ENCODE data around the gene SLC16A3. TPM values are rescaled to one million over a fixed set of nuclear protein-coding genes. Genes with fewer than 3 reads are reported as not detected.
A peak's percentile ranks its signal among the peaks of the same experiment; 100 is the strongest.

The SLC16A3 gene
- polyA plus RNA-seq, 3 donors: 26.3 to 103 (median 35.3) TPM

DNA sequence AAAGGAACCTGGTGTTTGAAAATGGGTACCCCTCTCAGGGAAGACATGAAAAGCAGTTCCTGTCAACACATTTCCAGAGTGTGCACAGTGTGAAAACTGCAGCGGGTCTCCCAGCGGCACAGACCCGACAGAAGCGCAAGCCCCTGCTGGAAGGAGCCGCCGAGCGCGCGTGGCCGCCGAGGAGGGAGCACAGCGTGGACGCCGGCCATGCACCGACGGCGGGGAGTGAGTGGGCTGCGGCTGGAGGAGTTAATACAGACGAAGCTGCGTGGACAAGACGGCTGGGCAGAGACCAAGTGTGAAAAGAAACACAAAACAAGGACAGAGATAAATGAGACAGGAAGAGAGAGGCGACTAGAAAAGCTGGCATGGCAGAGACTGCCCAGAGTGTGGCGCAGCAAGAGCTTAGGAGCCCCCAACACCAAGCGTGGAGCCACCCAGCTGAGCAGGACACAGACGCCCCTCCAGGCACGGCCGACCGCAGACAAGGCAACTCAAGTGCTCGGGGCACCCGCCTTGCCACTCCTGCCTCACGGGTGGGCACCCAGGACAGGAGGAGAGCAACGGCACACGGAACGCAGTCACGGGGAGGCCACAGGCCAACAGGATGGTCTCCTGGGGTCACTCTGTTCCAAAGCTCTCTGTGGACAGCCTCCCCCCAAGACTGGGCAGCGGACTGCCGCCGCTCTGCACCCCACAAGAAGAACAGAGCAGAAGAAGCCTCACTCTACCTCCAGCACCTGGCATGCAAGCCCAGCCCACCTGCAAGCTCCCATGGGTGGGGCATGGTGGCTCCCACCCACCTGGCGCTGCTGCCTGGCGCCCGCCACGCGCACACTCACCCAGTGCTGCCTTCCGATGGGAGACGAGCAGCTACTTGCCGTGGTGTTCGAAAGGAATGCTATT lies 16.5 kb downstream of the SLC16A3 start:
- Histone ChIP-seq H3K4me2 (replicated peaks; ENCODE audit: extremely low read depth, low read length, poor library complexity, severe bottlenecking) (no peak overlapping the region), H3K4me1 (ENCODE audit: control insufficient read depth in 1 of 2, insufficient read depth in 2 of 2, low read length in 2 of 2) (peaks cover 32 to 44% of the 10 kb centered on the region in 2 donors), H3K27ac (ENCODE audit: low read depth in 1 of 2, low read length in 2 of 2) (peak overlapping the region in 1 of 2 donors; percentile 63), H3K9me3 (replicated peaks in 1 of 2; ENCODE audit: control insufficient read depth in 1 of 2, insufficient read depth in 1 of 2, low read length in 2 of 2) (no peaks in the 10 kb centered on the region), H3K4me3 (replicated peaks in 1 of 3; ENCODE audit: low read depth in 2 of 3, low read length in 3 of 3) (no peak overlapping the region), H3K9ac (ENCODE audit: insufficient read depth, low read length, poor library complexity, severe bottlenecking) (no peak overlapping the region), H3K79me2 (ENCODE audit: insufficient read depth, low read length) (peaks cover 88% of the 10 kb centered on the region), H4K20me1 (ENCODE audit: insufficient read depth, low read length) (peaks cover 100% of the 10 kb centered on the region), H3K36me3 (replicated peaks in 1 of 2; ENCODE audit: control insufficient read depth in 1 of 2, insufficient read depth in 2 of 2, low read length in 2 of 2) (peaks cover 79 to 82% of the 10 kb centered on the region in 2 donors), H3K27me3 (ENCODE audit: control insufficient read depth in 2 of 2, insufficient read depth in 2 of 2, low read length in 2 of 2) (no peaks in the 10 kb centered on the region), H2AFZ (ENCODE audit: insufficient read depth, low read depth, low read length, poor library complexity, severe bottlenecking) (no peak overlapping the region)
- peak overlapping the region in 4 of 7 donors; percentile 6 to 63 (median 46) for H3K27ac Mint-ChIP-seq
- no peak overlapping the region for H3K4me3 Mint-ChIP-seq
- peaks cover 0 to 3% (median 0%) of the 10 kb centered on the region in 7 donors for H3K9me3 Mint-ChIP-seq
- H3K4me1 Mint-ChIP-seq: peaks cover 54% of the 10 kb centered on the region
- 98% methylated on average over 40 of the region's 47 CpGs for WGBS (ENCODE audit: insufficient coverage)
- DNase-seq: no peak
- peaks cover 68 to 79% of the 10 kb centered on the region in 2 donors for H3K36me3 Mint-ChIP-seq
- TF ChIP-seq, protein P1, sequence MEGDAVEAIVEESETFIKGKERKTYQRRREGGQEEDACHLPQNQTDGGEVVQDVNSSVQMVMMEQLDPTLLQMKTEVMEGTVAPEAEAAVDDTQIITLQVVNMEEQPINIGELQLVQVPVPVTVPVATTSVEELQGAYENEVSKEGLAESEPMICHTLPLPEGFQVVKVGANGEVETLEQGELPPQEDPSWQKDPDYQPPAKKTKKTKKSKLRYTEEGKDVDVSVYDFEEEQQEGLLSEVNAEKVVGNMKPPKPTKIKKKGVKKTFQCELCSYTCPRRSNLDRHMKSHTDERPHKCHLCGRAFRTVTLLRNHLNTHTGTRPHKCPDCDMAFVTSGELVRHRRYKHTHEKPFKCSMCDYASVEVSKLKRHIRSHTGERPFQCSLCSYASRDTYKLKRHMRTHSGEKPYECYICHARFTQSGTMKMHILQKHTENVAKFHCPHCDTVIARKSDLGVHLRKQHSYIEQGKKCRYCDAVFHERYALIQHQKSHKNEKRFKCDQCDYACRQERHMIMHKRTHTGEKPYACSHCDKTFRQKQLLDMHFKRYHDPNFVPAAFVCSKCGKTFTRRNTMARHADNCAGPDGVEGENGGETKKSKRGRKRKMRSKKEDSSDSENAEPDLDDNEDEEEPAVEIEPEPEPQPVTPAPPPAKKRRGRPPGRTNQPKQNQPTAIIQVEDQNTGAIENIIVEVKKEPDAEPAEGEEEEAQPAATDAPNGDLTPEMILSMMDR (IDR thresholded peaks at IDR 0.05): no peak
- H3K27me3 Mint-ChIP-seq (ENCODE audit: low read depth in 3 of 3): peaks cover 0 to 6% (median 0%) of the 10 kb centered on the region in 3 donors
- intact Hi-C loops (cut with micrococcal nuclease): loop anchor here in 1 of 2 donors (2.0 kb wide), 1 partner anchor 75 kb away; no protein-coding TSS in a partner anchor

DNA sequence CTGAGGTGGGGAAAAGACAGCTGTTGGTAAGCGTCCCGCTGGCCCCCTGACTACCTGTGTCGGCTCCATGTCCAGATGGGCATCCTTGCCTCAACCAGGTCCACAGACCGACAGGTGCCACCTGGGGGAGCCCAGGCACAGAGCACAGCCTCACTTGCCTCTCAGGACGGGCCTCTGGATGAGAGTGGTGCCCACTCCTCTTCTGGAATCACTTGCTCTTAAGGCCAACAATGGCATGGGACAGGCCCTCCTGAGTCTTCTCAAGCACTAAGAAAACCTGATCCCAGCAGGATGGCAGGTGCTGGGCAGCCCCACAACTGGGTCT lies 17.2 kb downstream of the SLC16A3 start:
- Mint-ChIP-seq H3K27ac (peak overlapping the region in 5 of 7 donors; percentile 6 to 84 (median 31)), H3K36me3 (peaks cover 74 to 85% of the 10 kb centered on the region in 2 donors), H3K9me3 (peaks cover 0 to 3% (median 0%) of the 10 kb centered on the region in 7 donors), H3K4me3 (no peak overlapping the region), H3K4me1 (peaks cover 48% of the 10 kb centered on the region), H3K27me3 (ENCODE audit: low read depth in 3 of 3) (peaks cover 0 to 6% (median 0%) of the 10 kb centered on the region in 3 donors)
- H3K4me3 ChIP-seq (replicated peaks in 1 of 3; ENCODE audit: low read depth in 2 of 3, low read length in 3 of 3): no peak overlapping the region
- no peak overlapping the region for H3K4me2 ChIP-seq (replicated peaks; ENCODE audit: extremely low read depth, low read length, poor library complexity, severe bottlenecking)
- H3K4me1 ChIP-seq (ENCODE audit: control insufficient read depth in 1 of 2, insufficient read depth in 2 of 2, low read length in 2 of 2): peaks cover 26 to 38% of the 10 kb centered on the region in 2 donors
- H3K9me3 ChIP-seq (replicated peaks in 1 of 2; ENCODE audit: control insufficient read depth in 1 of 2, insufficient read depth in 1 of 2, low read length in 2 of 2): no peaks in the 10 kb centered on the region
- intact Hi-C loops (cut with micrococcal nuclease): no loop called here
- 100% methylated on average over 4 of the region's 5 CpGs for WGBS (ENCODE audit: insufficient coverage)
- H3K9ac ChIP-seq (ENCODE audit: insufficient read depth, low read length, poor library complexity, severe bottlenecking): no peak overlapping the region
- peaks cover 88% of the 10 kb centered on the region for H3K79me2 ChIP-seq (ENCODE audit: insufficient read depth, low read length)
- TF ChIP-seq, protein P1 (IDR thresholded peaks at IDR 0.05): no peak
- DNase-seq: no peak
- no peak overlapping the region for H2AFZ ChIP-seq (ENCODE audit: insufficient read depth, low read depth, low read length, poor library complexity, severe bottlenecking)
- H3K27me3 ChIP-seq (ENCODE audit: control insufficient read depth in 2 of 2, insufficient read depth in 2 of 2, low read length in 2 of 2): no peaks in the 10 kb centered on the region
- H3K27ac ChIP-seq (ENCODE audit: low read depth in 1 of 2, low read length in 2 of 2): peak overlapping the region in 1 of 2 donors; percentile 63
- H3K36me3 ChIP-seq (replicated peaks in 1 of 2; ENCODE audit: control insufficient read depth in 1 of 2, insufficient read depth in 2 of 2, low read length in 2 of 2): peaks cover 85 to 88% of the 10 kb centered on the region in 2 donors
- peaks cover 100% of the 10 kb centered on the region for H4K20me1 ChIP-seq (ENCODE audit: insufficient read depth, low read length)
